HG02884 (cell line): ENCODE data around the gene DOC2B.
"Not testable (repeated sequence)": the region's sequence is repeated elsewhere in the genome, so short reads cannot be mapped to it uniquely, and the experiment has no call there.

Experiments
- ATAC-seq: cut with Tn5 transposase; IDR thresholded peaks from one replicate; pipeline ENCODE4 v1.9.1; 2021; ENCODE audit warnings: mild to moderate bottlenecking, moderate library complexity; ENCODE audit not compliant: unreplicated experiment

The DOC2B gene

DNA sequence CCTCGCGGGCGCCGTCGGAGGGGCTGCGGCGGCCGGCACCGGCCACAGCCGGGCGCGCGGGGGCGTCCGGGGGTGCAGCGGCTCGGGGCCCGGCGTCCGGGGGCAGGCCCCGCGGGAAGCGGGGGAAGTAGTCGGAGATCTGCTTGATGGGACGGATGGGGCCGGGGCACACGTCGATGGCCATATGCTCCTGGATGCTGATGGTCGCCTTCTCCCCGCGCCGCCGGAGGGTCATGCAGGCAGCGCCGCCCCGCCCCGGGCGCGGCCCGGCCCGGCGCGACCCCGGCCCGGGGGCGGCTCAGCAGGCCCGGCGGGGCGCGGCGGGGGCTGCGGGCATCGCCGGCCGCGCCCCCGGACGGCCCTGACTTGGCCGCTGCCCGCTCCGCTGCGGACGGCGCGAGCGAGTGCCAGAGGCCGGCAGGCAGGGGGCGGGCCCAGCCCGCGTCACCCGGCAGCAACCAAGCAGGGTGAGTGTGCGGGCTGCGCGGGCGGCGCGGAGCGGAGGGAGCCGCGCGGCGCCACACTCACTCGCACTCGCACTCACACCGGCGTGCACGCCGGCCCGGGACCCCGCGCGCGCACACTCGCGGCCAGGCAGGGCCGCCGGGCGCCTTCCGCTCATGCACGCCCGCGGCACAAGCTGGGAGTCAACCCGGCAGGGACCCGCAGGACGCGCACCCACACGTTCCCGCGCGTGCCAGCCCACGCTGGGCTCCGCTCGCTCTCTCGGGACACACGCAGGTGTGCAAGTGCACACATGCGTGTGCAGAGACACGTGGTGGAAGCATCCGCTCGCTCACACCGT lies at the start of gene DOC2B:
DOC2B (minus strand) TSS at position 406 of the 805 bp plus-strand sequence; CDS start at position 235, 171 bp downstream.
- no peak for ATAC-seq

GRCh38 chr17:230395-230770 lies 48.9 kb upstream of the DOC2B start:
- ATAC-seq = no peak

DNA sequence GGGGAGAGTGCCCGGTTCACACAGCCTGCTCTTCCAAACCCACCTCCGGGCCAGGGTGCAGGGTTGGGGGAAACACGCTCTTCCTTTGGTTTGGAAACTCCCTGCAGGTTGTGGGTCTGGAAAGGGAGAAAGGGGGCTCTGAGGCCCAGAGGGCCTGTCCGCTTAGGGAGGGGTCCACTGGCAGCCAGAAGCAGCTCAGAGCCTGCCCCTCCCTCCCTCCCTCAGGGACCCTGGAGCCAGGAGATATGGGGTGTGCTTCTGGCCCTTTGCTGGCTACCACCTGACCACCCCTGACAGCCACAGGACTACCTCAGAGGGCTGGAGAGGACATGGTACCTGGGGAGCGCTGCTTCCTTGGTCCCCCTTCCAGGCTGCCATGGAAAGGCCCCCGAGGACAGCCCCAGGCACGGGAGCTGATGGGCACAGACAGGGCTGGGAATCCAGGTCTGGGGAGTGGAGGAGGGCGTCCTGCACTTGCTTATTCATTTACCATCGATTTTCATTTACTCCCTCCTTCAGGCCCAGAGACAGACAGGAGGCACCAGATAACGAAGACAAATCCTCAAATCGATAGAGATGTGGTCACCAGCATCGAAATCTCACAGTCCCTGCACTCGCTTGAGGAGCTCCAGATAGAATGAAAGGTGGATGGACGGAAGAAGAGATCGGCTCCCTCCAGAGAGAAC lies 48.4 kb upstream of the DOC2B start:
- ATAC-seq = no peak

GRCh38 chr17:228951-229708 lies 47.7 kb upstream of the DOC2B start:
- ATAC-seq = no peak

- no peak for ATAC-seq
Observed at GRCh38 chr17:227946-228615, 46.6 kb upstream of the DOC2B start.

DNA sequence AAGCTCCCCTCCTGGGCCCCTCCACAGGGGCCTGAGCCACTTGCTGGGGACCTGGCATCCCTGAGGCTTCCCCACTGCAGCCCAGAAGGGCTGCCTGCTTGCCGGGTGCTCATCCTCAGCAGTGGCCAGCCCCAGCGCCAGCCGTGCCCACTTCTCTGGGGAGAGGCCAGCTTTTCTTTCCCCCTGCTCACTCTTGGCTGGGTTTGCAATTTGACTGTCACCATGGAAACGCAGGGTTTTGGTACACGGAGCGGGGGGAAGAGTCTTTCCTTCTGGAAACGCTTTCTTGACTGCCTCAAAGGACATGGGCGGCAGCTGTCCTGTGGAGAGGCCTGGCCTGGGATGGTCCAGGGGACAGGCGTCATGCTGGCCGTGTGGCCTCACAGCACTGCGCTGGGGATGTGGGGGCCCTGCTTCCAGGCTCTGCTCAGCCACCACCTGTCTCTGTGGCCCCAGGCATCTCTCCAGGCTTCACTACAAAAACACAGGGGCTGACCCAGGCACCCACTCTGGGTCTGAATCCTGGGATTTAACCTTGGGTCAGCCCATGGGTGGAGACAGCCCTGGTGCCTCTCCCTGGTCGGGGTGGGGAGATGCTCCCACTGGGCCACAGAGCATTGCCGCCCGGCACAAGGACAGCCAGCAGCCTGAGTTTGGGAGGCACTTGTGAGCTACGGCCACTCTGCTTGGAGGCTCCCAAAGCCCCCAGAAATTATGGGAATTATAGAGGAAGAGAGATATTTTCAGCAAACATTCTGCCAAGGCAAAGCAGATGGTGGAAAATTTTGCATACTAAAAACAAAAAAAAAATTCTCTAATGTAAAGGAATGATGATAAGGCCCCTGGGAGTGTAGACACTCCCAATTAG lies 45.9 kb upstream of the DOC2B start:
- ATAC-seq = no peak

- no peak for ATAC-seq
Observed at GRCh38 chr17:226108-227077, 44.9 kb upstream of the DOC2B start.

- ATAC-seq = no peak
Observed at GRCh38 chr17:225551-225950, 44.1 kb upstream of the DOC2B start.

GRCh38 chr17:224576-224975 lies 43.1 kb upstream of the DOC2B start:
- not testable (repeated sequence) for ATAC-seq

DNA sequence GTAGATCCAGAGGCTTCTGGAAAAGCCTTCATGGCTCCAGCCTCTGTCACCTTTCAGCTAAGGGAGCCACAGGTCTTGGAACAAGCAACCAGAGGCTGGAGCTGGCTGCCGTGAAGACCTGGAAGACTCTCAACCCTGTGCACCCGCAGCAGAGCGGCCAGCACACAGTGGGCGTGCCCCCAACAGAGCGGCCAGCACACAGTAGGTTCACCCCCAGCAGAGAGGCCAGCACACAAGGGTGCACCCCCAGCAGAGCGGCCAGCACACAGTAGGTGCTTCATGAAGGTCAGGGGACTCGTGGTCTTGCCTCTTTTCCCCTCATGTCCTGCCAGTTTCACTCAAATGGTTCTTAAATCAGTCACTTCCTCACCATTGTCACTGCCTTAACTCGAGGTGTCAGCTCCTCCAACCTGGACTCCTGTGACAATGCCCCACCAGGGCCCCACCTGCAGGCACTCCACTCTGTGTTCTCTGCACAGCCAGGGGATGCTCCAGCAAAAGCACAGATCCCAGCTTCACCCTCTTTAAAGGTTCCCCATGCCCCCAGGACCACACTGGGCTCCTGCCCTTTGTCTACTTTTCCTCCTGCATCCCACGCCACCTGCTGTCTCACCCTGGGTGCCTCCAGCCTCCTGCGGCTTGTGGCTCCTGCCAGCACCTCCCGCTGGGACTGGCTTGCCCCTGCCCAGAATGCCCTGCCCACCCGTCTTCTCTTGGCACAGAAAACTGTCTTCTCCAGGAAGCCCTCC lies 42.4 kb upstream of the DOC2B start:
- no peak for ATAC-seq

DNA sequence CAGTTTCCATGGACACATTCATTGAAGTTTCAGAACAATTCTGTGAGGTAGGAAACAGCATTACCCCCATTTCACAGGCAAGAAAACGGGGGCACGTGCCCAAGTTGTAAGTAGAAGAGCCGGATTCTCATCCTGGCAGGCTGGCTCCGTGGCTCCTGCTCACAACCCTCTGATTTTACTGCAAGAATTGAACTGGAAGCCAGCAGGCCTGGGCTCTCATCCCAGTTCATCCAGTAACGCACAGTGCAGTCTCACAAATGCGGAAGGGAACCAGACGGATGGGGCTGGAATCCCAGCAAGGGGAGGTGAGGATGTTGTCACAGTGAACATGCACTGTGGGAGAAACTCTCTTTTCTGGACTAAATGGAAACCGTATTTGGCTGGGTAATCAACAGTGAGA lies 40.7 kb upstream of the DOC2B start:
- ATAC-seq = no peak

- no peak for ATAC-seq
Observed at GRCh38 chr17:219696-220095, 38.2 kb upstream of the DOC2B start.

DNA sequence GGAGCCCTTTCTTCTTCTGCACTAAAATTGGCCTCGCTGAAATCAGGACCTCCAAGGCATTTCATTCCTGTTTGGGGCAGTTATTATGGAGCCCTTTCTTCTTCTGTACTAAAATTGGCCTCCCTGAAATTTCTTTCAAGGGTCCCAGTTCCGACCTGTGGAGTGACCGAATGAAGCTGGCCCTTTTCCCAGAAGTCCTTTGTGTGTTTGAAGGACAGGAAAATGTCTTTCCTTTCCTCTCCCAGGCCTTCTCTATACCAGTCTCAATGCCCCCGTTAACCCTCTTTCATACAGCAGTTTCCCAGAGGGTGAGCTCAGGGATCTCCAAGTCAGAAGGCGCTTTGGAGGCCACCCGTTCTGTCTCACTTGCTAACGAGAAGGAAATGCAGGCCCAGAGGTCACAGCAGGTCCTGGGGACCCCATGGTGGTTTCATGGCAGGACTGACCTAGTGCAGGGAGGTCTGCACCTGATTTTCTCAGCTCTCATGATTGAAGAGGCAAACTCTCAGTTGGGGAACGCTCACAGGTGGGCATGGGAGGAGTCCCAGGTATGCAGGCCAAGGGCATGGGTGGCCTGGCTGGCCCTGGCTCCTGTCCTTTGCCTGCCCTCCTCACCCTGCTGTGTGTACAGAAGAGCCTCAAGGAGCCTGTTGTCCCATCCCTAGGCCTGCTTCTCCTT lies 37.1 kb upstream of the DOC2B start:
- no peak for ATAC-seq

- no peak for ATAC-seq
Observed at GRCh38 chr17:216625-217024, 35.2 kb upstream of the DOC2B start.

- not testable (repeated sequence) for ATAC-seq
Observed at GRCh38 chr17:215563-216478, 34.4 kb upstream of the DOC2B start.

DNA sequence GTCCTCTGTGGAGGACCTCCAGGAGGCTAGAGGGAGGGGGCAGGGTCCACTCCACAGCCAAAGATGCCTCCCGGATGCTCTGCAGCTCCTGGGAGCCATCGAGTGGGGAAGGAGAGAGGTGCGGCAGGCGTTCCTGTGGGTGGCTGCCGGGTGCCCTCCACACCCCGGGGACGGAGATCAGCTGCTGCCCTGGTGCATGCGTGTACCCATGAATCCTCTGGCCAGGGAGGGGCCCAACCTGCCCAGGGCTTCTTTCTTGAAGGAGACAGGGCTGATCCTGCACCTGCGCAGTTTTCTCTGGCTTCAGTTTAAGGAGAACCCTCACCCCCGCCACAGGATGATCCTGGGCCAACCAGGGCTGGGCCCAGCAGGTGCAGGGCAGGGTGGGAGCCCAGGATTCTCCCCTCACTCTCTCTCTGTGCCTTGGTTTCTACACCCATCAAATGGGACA lies 33.5 kb upstream of the DOC2B start:
- ATAC-seq = no peak
